Measurements from ENCODE around the gene BATF2. TPM values are rescaled to one million over a fixed set of nuclear protein-coding genes. Genes with fewer than 3 reads are reported as not detected.

The BATF2 gene
- total and polyA plus RNA-seq, 10 of the 15 experiments (the other 5 are each of a cell fraction or from before 2014, with no cell fraction given), result 0.18 to 1.1 (median 0.38) TPM; not detected in 1

Small RNA genes within 50 kb of the gene (microRNA-seq; reads per million reads assigned to microRNA genes)
- gene MIR6879, result not detected

Small RNA genes within 50 kb of the gene (small RNA-seq; reads per million reads assigned to genes)
- gene MIR6879 (0.16 reads per million), gene SNX15 (not detected)

Other genes starting within 250 kb of the BATF2 start
Only the 7 nearest of the 24 such genes appear.
- 2.8 and 3.3 TPM in 2 replicates for gene PPP2R5B, start 72.3 kb downstream of the BATF2 start, total RNA-seq (2014; rRNA removed)
- gene PPP2R5B, start 72.3 kb downstream of the BATF2 start, total RNA-seq (2014; rRNA removed; fragmentation: Illumina TruSeq; extraction: Trizol), result 1.2 and 1.7 TPM in 2 replicates
- gene PPP2R5B, start 72.3 kb downstream of the BATF2 start, total RNA-seq (2021), result 4.7 and 4.9 TPM in 2 replicates
- gene PPP2R5B, start 72.3 kb downstream of the BATF2 start, polyA plus RNA-seq (2011; rRNA removed), result 5.0 and 6.7 TPM in 2 replicates
- gene PPP2R5B, start 72.3 kb downstream of the BATF2 start, polyA plus RNA-seq (2014; fragmentation: Illumina TruSeq; extraction: Trizol), result 1.4 and 1.8 TPM in 2 replicates
- under 1 TPM; 0.08 to 0.11 TPM for gene PPP2R5B, start 72.3 kb downstream of the BATF2 start, polyA plus RNA-seq (2014; fragmentation: Nextera tagmentation; extraction: Ambion mirVana)
- 2.2 and 3.6 TPM in 2 replicates for gene PPP2R5B, start 72.3 kb downstream of the BATF2 start, polyA plus RNA-seq (2014; rRNA removed)
- gene PPP2R5B, start 72.3 kb downstream of the BATF2 start, polyA plus RNA-seq (2016; fragmentation: Nextera tagmentation; extraction: Ambion mirVana), result 1 to 10 TPM; 1.7 to 3.1 TPM
- gene GPHA2, start 61.1 kb downstream of the BATF2 start, total RNA-seq (2014; rRNA removed), result not detected in 2 replicates
- gene GPHA2, start 61.1 kb downstream of the BATF2 start, total RNA-seq (2014; rRNA removed; fragmentation: Illumina TruSeq; extraction: Trizol), result not detected in 2 replicates
- gene GPHA2, start 61.1 kb downstream of the BATF2 start, total RNA-seq (2021), result not detected in 2 replicates
- gene GPHA2, start 61.1 kb downstream of the BATF2 start, polyA plus RNA-seq (2011; rRNA removed), result not detected in 2 replicates
- not detected in 2 replicates for gene GPHA2, start 61.1 kb downstream of the BATF2 start, polyA plus RNA-seq (2014; fragmentation: Illumina TruSeq; extraction: Trizol)
- gene GPHA2, start 61.1 kb downstream of the BATF2 start, polyA plus RNA-seq (2014; fragmentation: Nextera tagmentation; extraction: Ambion mirVana), result not detected
- not detected in 2 replicates for gene GPHA2, start 61.1 kb downstream of the BATF2 start, polyA plus RNA-seq (2014; rRNA removed)
- not detected for gene GPHA2, start 61.1 kb downstream of the BATF2 start, polyA plus RNA-seq (2016; fragmentation: Nextera tagmentation; extraction: Ambion mirVana)
- not detected in 2 replicates for gene MAJIN, start 24.9 kb downstream of the BATF2 start, total RNA-seq (2014; rRNA removed)
- not detected in 2 replicates for gene MAJIN, start 24.9 kb downstream of the BATF2 start, total RNA-seq (2014; rRNA removed; fragmentation: Illumina TruSeq; extraction: Trizol)
- not detected in 2 replicates for gene MAJIN, start 24.9 kb downstream of the BATF2 start, total RNA-seq (2021)
- gene MAJIN, start 24.9 kb downstream of the BATF2 start, polyA plus RNA-seq (2011; rRNA removed), result not detected in 2 replicates
- not detected in 2 replicates for gene MAJIN, start 24.9 kb downstream of the BATF2 start, polyA plus RNA-seq (2014; fragmentation: Illumina TruSeq; extraction: Trizol)
- not detected for gene MAJIN, start 24.9 kb downstream of the BATF2 start, polyA plus RNA-seq (2014; fragmentation: Nextera tagmentation; extraction: Ambion mirVana)
- gene MAJIN, start 24.9 kb downstream of the BATF2 start, polyA plus RNA-seq (2014; rRNA removed), result 0.10 TPM in 1 of 2 replicates, not detected in the other
- not detected for gene MAJIN, start 24.9 kb downstream of the BATF2 start, polyA plus RNA-seq (2016; fragmentation: Nextera tagmentation; extraction: Ambion mirVana)
- gene ARL2, start 17.2 kb upstream of the BATF2 start, total RNA-seq (2014; rRNA removed), result 109 and 113 TPM in 2 replicates
- 46.6 and 49.1 TPM in 2 replicates for gene ARL2, start 17.2 kb upstream of the BATF2 start, total RNA-seq (2014; rRNA removed; fragmentation: Illumina TruSeq; extraction: Trizol)
- 75.1 and 78.4 TPM in 2 replicates for gene ARL2, start 17.2 kb upstream of the BATF2 start, total RNA-seq (2021)
- gene ARL2, start 17.2 kb upstream of the BATF2 start, polyA plus RNA-seq (2011; rRNA removed), result 31.5 and 71.7 TPM in 2 replicates
- gene ARL2, start 17.2 kb upstream of the BATF2 start, polyA plus RNA-seq (2014; fragmentation: Illumina TruSeq; extraction: Trizol), result 24.5 and 49.2 TPM in 2 replicates
- gene ARL2, start 17.2 kb upstream of the BATF2 start, polyA plus RNA-seq (2014; fragmentation: Nextera tagmentation; extraction: Ambion mirVana), result 10 to 100 TPM in 1 of 2 experiments, 1 to 10 TPM in 1; 4.1 to 18.6 TPM
- gene ARL2, start 17.2 kb upstream of the BATF2 start, polyA plus RNA-seq (2014; rRNA removed), result 112 and 123 TPM in 2 replicates
- 100 to 1,000 TPM; 137 to 138 TPM for gene ARL2, start 17.2 kb upstream of the BATF2 start, polyA plus RNA-seq (2016; fragmentation: Nextera tagmentation; extraction: Ambion mirVana)
- 17.7 and 18.4 TPM in 2 replicates for gene SNX15, start 30.5 kb upstream of the BATF2 start, total RNA-seq (2014; rRNA removed)
- gene SNX15, start 30.5 kb upstream of the BATF2 start, total RNA-seq (2014; rRNA removed; fragmentation: Illumina TruSeq; extraction: Trizol), result 10.0 and 11.4 TPM in 2 replicates
- gene SNX15, start 30.5 kb upstream of the BATF2 start, total RNA-seq (2021), result 23.4 and 24.0 TPM in 2 replicates
- 0.39 and 2.7 TPM in 2 replicates for gene SNX15, start 30.5 kb upstream of the BATF2 start, polyA plus RNA-seq (2011; rRNA removed)
- 0.35 and 14.8 TPM in 2 replicates for gene SNX15, start 30.5 kb upstream of the BATF2 start, polyA plus RNA-seq (2014; fragmentation: Illumina TruSeq; extraction: Trizol)
- 1 to 10 TPM; 2.4 to 3.3 TPM for gene SNX15, start 30.5 kb upstream of the BATF2 start, polyA plus RNA-seq (2014; fragmentation: Nextera tagmentation; extraction: Ambion mirVana)
- gene SNX15, start 30.5 kb upstream of the BATF2 start, polyA plus RNA-seq (2014; rRNA removed), result 17.4 and 18.3 TPM in 2 replicates
- 10 to 100 TPM; 18.3 to 19.8 TPM for gene SNX15, start 30.5 kb upstream of the BATF2 start, polyA plus RNA-seq (2016; fragmentation: Nextera tagmentation; extraction: Ambion mirVana)
- gene SAC3D1, start 44.2 kb upstream of the BATF2 start, total RNA-seq (2014; rRNA removed), result 11.9 and 16.2 TPM in 2 replicates
- gene SAC3D1, start 44.2 kb upstream of the BATF2 start, total RNA-seq (2014; rRNA removed; fragmentation: Illumina TruSeq; extraction: Trizol), result 6.8 and 8.1 TPM in 2 replicates
- 32.5 and 34.9 TPM in 2 replicates for gene SAC3D1, start 44.2 kb upstream of the BATF2 start, total RNA-seq (2021)
- gene SAC3D1, start 44.2 kb upstream of the BATF2 start, polyA plus RNA-seq (2011; rRNA removed), result 2.5 and 4.7 TPM in 2 replicates
- gene SAC3D1, start 44.2 kb upstream of the BATF2 start, polyA plus RNA-seq (2014; fragmentation: Illumina TruSeq; extraction: Trizol), result 0.40 and 2.9 TPM in 2 replicates
- gene SAC3D1, start 44.2 kb upstream of the BATF2 start, polyA plus RNA-seq (2014; fragmentation: Nextera tagmentation; extraction: Ambion mirVana), result 1 to 10 TPM in 1 of 2 experiments, under 1 TPM in 1; 0.16 to 1.7 TPM
- 26.3 and 27.0 TPM in 2 replicates for gene SAC3D1, start 44.2 kb upstream of the BATF2 start, polyA plus RNA-seq (2014; rRNA removed)
- 10 to 100 TPM; 28.6 to 44.6 TPM for gene SAC3D1, start 44.2 kb upstream of the BATF2 start, polyA plus RNA-seq (2016; fragmentation: Nextera tagmentation; extraction: Ambion mirVana)
- 4.7 TPM in 2 replicates for gene NAALADL1, start 61.6 kb upstream of the BATF2 start, total RNA-seq (2014; rRNA removed)
- gene NAALADL1, start 61.6 kb upstream of the BATF2 start, total RNA-seq (2014; rRNA removed; fragmentation: Illumina TruSeq; extraction: Trizol), result 2.7 and 4.2 TPM in 2 replicates
- 3.3 and 4.0 TPM in 2 replicates for gene NAALADL1, start 61.6 kb upstream of the BATF2 start, total RNA-seq (2021)
- 0.24 and 0.77 TPM in 2 replicates for gene NAALADL1, start 61.6 kb upstream of the BATF2 start, polyA plus RNA-seq (2011; rRNA removed)
- 0.27 and 1.6 TPM in 2 replicates for gene NAALADL1, start 61.6 kb upstream of the BATF2 start, polyA plus RNA-seq (2014; fragmentation: Illumina TruSeq; extraction: Trizol)
- gene NAALADL1, start 61.6 kb upstream of the BATF2 start, polyA plus RNA-seq (2014; fragmentation: Nextera tagmentation; extraction: Ambion mirVana), result 1 to 10 TPM; 1.3 TPM
- gene NAALADL1, start 61.6 kb upstream of the BATF2 start, polyA plus RNA-seq (2014; rRNA removed), result 5.5 and 7.1 TPM in 2 replicates
- 1 to 10 TPM; 1.1 to 1.4 TPM for gene NAALADL1, start 61.6 kb upstream of the BATF2 start, polyA plus RNA-seq (2016; fragmentation: Nextera tagmentation; extraction: Ambion mirVana)